CD4-positive, alpha-beta T cell treated with Interleukin-6 for 4 hours (primary cell): ENCODE results near the gene FAM174A.

Experiments
- DNase-seq: peaks from one replicate; pipeline ENCODE4 v3.0.0-alpha.2; 2020; ENCODE audit warnings: mixed read lengths

The FAM174A gene

DNA sequence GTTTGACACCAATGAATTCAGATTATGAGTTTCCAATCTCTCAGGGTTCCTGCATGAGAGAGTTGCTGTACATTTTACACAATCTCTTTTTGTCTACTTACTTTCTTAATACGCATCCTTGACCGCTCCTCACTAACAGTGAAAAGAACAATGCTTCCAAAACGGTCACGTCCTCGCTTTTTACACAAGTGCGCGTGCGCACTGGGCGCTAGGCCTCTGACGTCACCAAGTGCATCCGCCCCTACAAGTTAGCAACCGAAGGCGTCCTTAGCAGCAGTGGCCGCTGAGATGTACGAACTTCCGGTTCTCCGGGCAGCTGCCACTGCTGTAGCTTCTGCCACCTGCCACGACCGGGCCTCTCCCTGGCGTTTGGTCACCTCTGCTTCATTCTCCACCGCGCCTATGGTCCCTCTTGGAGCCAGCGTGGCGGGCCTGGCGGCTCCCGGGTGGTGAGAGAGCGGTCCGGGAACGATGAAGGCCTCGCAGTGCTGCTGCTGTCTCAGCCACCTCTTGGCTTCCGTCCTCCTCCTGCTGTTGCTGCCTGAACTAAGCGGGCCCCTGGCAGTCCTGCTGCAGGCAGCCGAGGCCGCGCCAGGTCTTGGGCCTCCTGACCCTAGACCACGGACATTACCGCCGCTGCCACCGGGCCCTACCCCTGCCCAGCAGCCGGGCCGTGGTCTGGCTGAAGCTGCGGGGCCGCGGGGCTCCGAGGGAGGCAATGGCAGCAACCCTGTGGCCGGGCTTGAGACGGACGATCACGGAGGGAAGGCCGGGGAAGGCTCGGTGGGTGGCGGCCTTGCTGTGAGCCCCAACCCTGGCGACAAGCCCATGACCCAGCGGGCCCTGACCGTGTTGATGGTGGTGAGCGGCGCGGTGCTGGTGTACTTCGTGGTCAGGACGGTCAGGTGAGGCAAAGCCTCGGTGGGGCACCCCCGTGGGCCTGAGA lies at the start of gene FAM174A:
TSS of gene FAM174A (plus strand) at position 315 of the 946 bp plus-strand sequence. CDS start at position 472, 157 bp downstream.
- peak; percentile 95 for DNase-seq

DNA sequence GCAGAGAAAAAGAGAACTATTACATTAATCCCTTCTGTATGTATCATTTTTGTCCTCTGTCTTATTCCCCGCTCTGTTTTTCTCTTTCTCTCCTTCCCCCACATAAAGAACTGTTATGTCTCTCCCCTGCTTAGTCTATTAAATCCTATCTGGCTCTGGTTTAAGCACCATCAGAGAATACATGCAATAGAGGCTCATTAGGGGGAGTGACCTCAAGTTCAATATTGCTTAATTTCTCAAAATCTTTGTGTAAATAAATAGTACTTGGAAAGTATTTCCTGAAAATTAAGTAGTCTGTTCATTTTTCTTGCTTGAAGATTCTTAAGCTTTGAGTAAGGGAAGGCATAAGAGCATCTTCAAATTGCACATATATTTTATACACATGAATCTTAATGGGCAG lies 41.2 kb upstream of the FAM174A start:
- no peak for DNase-seq

DNA sequence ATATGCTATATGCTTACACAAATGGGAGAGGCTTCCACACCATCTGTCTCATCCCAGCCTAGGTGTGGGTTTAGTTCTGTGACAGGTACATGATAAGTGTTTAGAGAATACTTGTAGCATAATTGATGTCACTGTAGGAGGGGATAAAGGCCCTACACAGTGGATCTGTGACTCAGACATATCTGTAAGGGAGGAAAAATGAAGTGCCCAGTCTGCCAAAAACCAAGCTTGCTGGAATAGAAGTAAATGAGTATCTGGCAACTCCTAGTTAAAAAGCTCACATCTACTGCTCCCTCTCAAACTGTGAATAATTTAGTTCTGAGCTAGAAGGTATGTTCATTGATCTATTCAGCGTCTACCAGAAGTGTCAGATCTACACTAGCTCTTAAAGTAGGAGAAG lies 38.9 kb upstream of the FAM174A start:
- no peak for DNase-seq

DNA sequence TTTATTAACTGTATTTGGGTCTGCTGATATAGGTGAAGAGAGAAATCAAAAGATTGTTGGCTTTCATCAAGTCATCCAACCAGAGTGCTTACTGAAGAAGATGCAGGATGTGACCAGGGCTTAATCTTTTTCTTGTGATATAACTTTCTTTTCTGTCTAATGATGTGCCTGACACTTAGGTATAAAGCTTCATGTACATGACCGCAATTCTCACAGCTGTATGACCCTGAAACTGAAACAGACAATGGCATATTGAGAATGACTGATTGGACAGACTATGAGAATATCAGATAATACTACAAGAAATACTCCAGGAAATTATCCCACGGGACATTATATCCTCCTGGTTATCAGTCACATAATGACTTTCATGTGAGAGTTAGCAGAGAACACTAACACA lies 32.5 kb upstream of the FAM174A start:
- no peak for DNase-seq

DNA sequence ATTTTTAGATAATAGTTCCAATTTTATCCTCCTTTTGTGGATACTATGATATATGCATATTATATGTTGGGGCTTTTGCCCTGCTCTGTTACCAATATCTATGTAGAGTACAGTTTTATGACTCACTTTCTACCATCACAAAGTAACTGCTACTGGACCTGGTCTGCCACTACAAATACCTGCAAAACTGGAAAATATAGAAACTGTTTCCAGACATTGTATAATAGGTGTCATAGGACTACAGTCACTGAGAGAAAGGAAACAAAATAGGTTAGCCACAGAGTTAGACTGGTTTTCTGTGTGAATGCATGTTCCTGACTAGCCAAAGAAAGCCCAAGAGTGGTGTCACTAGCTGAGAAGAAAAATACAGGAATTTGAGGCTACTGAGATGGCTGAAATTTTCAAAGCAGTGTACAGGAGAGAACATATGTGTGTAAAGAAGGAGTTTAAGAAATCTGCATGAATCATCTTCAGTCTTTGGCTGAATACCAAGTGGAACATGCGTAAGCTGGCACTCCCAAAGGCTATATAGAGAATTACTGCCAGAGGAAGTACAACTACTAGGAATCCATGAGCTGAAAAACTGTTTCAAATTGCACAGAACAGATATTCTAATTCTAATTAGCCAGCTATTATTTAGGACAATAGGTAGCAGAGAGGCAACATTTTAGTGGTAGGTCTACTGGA lies 29.0 kb upstream of the FAM174A start:
- no peak for DNase-seq

DNA sequence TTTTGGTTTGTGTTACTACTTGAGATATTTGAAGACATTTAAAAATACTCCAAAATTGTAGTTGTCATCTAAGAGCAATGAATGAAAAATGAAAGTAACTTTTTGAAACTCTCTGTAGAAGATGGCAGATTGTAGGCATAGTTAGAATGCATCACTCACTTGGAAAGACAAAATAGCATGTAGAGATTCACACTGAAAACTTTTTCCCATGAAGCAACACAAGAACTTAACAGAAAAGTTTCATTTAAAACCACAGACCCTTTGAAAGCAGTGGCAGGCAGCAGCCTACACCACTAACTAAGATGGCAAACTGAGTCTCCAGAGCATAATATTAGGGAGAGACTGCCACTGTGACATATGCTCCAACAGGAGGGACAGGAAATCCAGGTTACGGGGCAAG lies 18.9 kb upstream of the FAM174A start:
- DNase-seq, result no peak

DNA sequence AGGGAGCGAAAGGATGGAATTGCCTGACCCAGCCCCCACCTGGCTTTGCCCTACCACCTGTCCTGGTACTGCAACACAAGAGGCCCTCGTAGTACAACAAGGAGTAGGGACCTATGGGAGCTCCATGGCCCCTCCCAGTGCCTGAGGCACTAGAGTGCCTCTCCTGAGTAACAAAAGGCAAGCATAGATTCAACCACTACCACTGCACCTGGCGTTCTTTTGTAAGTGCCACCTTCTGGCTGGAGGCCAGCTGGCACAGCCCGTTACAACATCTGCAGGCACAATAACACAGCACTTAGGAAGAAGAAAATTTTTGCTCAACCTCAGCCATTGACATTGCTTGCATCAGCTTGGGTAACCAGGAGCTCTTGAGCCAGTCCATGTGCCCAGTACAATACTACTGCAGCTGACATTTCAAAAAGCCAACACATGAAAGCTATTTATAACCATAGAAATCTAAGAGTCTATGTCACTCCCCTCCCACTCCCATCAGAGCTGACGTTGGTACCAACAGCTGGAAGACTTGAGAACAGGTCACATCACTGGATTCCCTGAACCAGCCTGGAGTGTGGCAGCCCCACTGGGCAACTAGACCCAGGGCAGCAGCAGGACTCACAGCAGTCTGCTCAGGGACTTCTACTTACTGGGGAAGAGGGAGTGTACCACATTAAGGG lies 17.7 kb upstream of the FAM174A start:
- no peak for DNase-seq

DNA sequence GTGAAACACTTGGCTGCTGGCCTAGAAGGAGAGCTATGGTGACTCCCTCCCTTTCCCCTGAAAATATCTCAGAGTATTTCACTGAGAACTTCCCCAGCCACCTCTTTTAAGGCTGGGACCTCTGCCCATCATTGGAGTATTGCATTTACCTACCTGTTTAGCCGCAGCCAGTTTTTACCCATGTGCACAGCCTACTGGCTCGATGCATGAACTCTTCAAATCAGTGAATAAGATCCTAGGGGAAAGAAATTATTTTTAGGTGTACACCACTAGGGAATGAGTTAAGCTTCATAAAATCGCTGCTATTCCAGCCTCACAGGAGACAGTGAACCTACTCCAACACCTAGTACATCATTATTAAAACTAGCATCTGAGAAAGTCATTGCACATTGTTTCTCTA lies 16.8 kb upstream of the FAM174A start:
- DNase-seq, result no peak

DNA sequence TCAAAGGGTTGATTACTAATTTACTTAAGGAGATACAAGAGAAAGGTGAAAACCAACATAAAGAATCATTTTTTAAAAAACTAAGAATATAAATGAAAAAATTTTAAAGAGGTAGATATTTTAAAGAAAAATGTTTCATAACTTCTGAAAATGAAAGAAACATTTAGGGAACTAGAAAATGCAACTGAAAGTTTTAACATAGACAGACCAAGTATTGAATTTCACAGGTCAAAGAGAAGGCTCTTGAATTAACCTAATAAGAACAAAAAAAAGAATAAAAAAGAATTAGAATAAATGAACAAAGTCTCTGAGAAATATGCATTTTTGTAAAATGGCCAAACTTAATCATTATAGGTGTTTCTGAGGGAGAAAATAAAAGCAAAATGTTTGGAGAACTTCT lies 16.1 kb upstream of the FAM174A start:
- DNase-seq, result no peak

DNA sequence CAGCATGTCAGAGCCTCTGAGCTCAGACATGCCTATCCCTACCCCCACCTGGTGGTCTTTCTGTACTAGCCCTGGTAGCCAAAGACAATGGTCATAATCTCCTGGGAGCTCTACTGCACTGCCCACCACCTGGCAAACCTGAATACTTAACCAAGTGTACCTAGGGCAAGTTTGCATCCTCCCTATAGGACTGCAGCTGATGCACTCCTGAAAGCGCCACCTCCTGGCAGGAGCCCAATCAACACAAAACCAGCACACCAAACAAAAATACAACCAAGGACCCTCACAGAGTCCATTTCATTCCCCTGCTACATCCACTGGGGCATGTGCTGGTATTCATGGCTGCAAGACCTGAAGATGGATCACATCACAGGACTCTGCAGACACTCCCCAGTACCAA lies 14.8 kb upstream of the FAM174A start:
- no peak for DNase-seq

DNA sequence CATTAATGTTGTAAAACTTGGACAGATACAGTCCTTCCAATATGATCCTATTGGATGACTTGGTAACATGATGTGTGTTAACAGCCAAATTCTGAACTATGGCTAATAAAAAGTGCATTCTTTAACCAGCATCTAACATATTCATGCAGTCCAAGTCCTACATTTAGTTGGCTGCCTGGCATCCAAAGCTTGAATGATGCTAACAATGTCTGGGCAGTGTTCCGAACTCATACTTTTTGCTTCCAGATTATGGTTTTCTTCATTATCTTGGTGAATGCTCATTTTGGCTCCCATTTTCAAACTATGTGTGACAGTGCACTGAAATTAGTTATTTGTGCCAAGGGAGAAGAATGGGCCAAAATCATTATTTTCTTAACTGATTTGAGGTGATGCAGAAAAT lies 2.8 kb downstream of the FAM174A start:
- DNase-seq, result no peak

DNA sequence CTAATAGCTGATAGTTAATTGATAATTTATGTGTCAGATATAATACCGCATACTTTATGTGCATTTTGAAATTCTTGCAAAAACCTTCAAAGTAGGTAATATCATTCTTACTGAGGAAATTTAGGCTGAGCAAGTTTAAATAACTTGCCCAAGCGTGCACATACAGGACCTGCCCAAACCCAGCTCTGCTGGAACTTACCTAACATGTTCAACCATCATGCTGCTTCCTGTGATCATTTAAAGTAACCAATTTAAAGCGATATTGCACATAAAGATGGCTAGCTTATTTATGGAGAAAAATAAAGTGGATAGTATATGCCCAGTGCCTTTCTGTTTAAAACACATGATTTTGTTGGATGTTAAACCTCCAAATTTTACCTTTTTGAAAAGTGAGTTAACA lies 4.3 kb downstream of the FAM174A start:
- DNase-seq, result no peak

DNA sequence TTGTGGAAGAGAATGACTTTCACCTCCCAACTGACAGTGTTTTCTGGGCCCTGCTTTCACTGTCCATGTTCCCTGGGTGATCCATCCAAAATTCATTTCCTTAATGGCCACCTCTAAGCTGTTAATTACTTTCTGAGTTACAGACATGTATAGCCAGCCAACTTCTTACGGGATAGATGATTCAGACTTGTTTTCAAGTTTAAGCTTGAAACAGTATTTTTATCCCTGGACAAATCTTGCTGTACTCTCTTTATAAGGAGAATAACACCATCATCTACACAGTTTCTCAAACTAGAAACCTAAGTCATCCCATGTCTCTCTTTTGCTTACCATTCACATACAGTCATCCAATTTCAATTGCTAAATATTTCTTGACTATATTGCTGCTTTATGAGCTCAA lies 6.9 kb downstream of the FAM174A start:
- no peak for DNase-seq

DNA sequence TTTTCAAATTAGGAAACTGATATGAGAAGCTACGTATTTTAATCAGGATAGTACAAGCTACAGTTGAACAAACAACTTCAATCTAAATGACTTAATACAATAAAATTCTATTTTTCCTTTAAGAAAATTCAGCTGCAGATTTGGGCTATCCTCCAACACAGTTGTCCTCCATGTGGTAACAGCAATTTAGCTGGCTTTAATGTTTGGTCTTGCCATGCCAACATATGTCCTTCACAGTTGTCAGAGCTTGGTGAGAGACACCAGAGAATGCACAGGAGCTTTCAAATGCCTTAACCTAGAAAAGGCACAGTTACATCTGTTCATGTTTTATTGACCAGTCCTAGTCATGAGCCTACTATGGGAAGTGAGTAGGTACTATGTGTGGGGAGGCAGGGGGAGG lies 10.8 kb downstream of the FAM174A start:
- DNase-seq, result no peak

DNA sequence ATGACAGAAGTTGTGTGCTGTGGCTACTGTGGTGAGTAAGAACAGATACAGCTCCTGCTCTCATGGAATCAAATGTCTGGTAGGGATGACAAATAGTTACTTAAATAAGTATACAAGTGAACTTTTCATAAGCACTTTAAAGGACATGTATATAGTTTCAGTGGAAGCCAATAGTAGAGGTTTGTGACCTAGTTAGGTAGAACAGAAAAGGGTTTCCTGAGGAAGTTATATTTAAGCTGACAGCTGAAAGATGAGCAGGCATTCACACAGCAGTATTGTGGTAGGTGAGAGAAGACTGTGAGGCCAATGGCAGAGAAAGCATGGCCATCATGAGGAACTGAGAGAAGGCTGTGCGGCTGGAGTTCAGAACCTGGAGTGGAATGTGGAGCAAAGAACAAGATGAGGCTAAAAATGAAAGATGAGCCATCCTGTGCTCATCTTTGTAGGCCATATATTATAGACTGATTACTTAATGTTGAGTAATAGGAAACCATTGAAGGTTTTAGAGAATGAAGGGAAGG lies 15.4 kb downstream of the FAM174A start:
- no peak for DNase-seq

DNA sequence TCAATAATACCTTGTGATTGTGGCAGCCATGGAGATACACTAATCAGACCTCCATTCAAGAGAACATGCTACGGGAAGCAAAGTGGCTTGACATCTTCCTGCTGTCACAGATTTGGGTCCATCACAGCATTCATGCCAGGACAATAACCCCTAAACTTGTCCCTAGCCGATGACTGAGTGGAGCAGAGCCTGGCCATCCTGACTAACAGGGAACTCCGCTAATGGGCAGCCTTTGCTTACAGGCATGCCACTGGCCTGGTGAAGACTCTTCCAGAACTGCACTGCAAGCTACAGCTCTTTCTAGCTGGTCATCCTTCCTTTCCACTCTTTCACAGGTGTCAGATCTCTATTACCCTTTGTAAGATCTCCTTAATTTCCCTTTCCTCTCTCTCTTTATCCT lies 16.0 kb downstream of the FAM174A start:
- DNase-seq, result no peak

DNA sequence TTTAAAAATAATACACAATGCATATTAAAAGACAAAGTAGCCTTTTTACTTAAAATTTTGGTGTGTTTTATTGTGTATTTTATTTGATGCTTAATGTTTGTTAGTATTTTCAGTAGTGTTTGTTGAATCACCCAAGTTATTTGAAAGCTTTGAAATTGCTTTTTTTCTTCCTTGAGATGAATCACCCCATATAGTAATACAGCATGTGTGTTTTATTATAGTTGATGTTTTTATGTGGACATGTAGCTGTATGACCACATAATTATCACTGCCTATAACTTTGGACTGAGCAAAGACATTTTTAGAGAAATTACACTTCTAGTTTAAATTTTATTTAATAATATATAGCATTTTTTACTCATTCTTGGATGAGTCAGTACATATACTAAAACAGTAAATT lies 18.0 kb downstream of the FAM174A start:
- no peak for DNase-seq

DNA sequence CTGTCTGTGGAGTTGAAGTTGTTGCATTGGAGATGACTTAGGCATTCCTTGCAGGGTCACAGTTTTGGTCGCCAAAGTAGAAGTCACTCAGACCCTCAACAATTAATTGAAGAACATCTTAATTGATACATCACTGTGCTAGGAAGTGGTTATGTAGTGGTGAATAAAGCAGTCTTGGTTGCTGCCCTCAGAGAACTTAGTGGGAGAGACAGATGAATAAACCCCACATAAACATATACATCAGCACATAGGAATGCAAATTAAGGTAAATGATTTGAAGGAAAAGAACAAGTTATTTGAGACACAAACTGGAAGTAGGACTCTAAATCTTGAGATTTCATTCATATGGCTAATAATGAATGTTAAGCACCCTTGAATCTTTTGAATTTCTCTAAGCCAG lies 25.7 kb downstream of the FAM174A start:
- DNase-seq, result no peak

DNA sequence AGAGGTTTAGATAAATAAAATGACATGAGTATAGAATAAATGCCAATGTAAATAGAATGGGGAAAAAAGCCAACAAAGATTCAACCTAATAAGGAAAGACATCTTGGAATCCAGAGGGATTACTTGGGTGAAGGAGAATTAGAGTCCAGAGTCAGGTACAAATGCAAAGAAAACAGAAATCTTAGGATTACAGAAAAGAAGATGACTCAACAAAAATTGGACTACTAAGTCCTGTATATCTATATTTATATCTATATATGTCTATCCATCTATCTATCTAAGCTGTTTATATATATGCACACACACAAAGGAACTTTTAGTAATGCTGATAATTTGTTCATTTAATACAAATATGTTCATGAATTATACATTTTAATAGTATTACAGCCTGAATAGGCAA lies 27.6 kb downstream of the FAM174A start:
- DNase-seq, result no peak

DNA sequence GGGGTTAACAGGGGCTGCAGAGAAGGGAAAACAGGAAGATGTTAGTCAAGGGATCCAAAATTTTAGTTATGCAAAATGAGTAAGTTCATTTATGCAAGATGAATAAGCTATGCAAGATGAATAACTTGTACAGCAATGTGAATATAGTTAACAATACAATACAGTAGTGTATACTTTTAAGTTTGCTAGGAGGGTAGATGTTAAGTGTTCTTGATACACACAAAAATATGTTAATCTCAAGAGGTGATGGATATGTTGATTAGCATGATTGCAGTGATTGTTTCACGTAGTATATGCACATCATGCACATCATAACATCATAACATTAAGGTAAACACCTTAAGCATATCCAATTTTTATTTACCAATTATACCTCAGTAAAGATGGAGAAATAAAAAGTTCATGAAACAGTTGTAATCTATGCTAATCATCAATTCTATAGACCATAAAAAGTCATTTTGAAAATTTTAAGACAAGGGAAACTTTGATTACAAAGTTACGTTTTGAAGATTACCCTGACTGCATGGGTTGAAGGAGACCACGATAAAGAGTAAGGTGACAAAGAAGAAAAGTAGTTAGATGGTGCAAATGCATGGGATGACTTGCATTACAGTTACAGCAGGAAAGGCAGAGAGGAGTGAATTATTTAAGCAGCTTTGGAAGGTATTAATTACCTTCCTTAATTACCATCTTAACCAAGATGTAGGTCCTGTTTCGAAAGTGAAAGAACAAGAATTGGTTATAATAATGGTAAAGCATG lies 31.4 kb downstream of the FAM174A start:
- no peak for DNase-seq

DNA sequence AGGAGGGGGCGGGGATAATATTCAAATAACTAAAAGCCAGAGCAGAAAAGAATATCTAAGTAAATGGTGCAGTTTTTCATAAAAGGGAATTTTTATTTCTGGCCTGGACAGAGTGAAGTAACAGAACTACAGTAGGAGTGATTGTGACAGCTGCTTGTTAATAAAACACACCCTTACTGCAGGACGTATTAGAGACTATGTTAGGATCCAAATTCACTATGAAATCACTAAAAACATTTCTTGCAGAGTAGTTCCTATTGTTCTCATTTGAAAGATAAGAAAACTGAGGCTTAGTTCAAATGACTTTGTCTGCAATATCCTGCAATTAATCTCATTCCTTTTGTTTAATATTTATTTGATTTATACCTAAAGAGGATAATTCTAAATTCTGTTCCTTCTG lies 39.5 kb downstream of the FAM174A start:
- no peak for DNase-seq

DNA sequence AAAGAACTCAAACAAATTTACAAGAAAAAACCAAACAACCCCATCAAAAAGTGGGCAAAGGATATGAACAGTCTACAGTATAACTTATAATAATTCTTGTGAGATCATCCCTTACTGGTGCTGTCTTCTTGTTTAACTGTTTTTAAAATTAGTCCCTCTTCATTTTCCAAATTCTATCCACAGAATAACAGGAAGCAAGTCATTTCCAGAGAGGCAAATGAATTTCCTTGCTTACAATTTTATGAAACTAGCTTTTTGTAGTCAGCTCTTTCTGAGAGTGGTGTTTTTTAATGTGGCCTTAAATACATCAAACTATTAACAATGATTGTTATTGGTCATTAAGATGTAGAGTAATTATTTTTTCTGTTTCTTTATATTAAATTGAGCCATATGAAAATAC lies 40.6 kb downstream of the FAM174A start:
- no peak for DNase-seq
